Kidney (tissue), 14 donors: ENCODE results near the gene DRICH1. TPM values are rescaled to one million over a fixed set of nuclear protein-coding genes. Genes with fewer than 3 reads are reported as not detected.
"Not testable (repeated sequence)": the region's sequence is repeated elsewhere in the genome, so short reads cannot be mapped to it uniquely, and the experiment has no call there.

Source experiments
- DNase-seq, 5 donors: peaks; one replicate each; pipeline ENCODE4 v3.0.0-alpha.2; 2013 to 2020
- FAIRE-seq: peaks from 2 replicates; lab custom pipeline; 2012; peaks lifted over from hg19 to GRCh38; lab: Jason Lieb, UNC
- H3K27ac ChIP-seq, 2 donors: one replicate each; pipeline ENCODE4 v1.7.0; 2013; ENCODE audit warnings: low read depth in 2 of 2, low read length in 2 of 2, inconsistent platforms in 1 of 2
- H3K27me3 ChIP-seq: one replicate; pipeline ENCODE4 v1.7.1; 2013; ENCODE audit warnings: low read length, inconsistent platforms; ENCODE audit not compliant: control insufficient read depth, insufficient read depth
- H3K36me3 ChIP-seq, 3 donors: one replicate each; pipeline versions ENCODE4 v1.7.0 to v1.7.1; 2013; ENCODE audit warnings: low read length in 3 of 3, control low read depth in 1 of 3, inconsistent platforms in 1 of 3; ENCODE audit not compliant: insufficient read depth in 3 of 3, control insufficient read depth in 2 of 3
- H3K4me1 ChIP-seq, 3 donors: one replicate each; pipeline versions ENCODE4 v1.7.0 to v1.7.1; 2013; ENCODE audit warnings: low read length in 3 of 3, inconsistent platforms in 1 of 3, low read depth in 1 of 3; ENCODE audit not compliant: control insufficient read depth in 2 of 3, insufficient read depth in 2 of 3
- H3K4me3 ChIP-seq, 3 donors: one replicate each; pipeline versions ENCODE4 v1.7.0 to v1.8.1; 2013; ENCODE audit warnings: low read length in 3 of 3, control low read depth in 1 of 3, inconsistent platforms in 1 of 3
- H3K9ac ChIP-seq, 3 donors: one replicate each; pipeline versions ENCODE4 v1.7.0 to v1.7.1; 2013; ENCODE audit warnings: low read length in 3 of 3, control low read depth in 1 of 3, inconsistent platforms in 1 of 3
- H3K9me3 ChIP-seq, 3 donors: one replicate each; pipeline versions ENCODE4 v1.7.0 to v1.7.1; 2013; ENCODE audit warnings: low read length in 3 of 3, control low read depth in 1 of 3, inconsistent platforms in 1 of 3; ENCODE audit not compliant: control insufficient read depth in 2 of 3, insufficient read depth in 1 of 3
- intact Hi-C: fragments of 100-400 bp; cut with DNase I; formaldehyde crosslinking; loops from one replicate; pipeline ENCODE4 v1.11.1; 2022
- polyA plus RNA-seq: library from polyadenylated mRNA; stranded (reverse); fragments of 350-450 nt; fragmentation: Illumina TruSeq; extraction: RNeasy Lipid Tissue Mini Kit (QIAGEN cat#74804); gene quantifications from one replicate; pipeline ENCODE4 v1.2.3, GENCODE V29; 2014; ENCODE audit warnings: low read depth, low replicate concordance; ENCODE audit not compliant: insufficient read depth
- total RNA-seq: library from RNA; stranded (reverse); fragmentation: NEBNext Ultra II Directional; extraction: Animal tissue kit (Norgen Biotek cat#: 25700); gene quantifications from one replicate; pipeline ENCODE4 v1.2.1, GENCODE V29; 2021
- TF ChIP-seq, protein P1 (sequence below): IDR thresholded peaks from 3 replicates; pipeline ENCODE4 v1.5.1; 2012; ENCODE audit warnings: mild to moderate bottlenecking, moderate library complexity, borderline replicate concordance; ENCODE audit not compliant: insufficient read depth; ENCODE audit errors: extremely low read depth
- donor health status: control.
- donor health status: control.
- donor health status: control.
- donor health status: control.
- donor health status: control.
- donor health status: DM: yes; HTN: yes; CAD: no.
- donor health status: Normal renal cell carcinoma (clear cell type).

DRICH1 gene
- total and polyA plus RNA-seq, 2 donors from 2014 or later = 1.1 to 1.3 TPM

DNA sequence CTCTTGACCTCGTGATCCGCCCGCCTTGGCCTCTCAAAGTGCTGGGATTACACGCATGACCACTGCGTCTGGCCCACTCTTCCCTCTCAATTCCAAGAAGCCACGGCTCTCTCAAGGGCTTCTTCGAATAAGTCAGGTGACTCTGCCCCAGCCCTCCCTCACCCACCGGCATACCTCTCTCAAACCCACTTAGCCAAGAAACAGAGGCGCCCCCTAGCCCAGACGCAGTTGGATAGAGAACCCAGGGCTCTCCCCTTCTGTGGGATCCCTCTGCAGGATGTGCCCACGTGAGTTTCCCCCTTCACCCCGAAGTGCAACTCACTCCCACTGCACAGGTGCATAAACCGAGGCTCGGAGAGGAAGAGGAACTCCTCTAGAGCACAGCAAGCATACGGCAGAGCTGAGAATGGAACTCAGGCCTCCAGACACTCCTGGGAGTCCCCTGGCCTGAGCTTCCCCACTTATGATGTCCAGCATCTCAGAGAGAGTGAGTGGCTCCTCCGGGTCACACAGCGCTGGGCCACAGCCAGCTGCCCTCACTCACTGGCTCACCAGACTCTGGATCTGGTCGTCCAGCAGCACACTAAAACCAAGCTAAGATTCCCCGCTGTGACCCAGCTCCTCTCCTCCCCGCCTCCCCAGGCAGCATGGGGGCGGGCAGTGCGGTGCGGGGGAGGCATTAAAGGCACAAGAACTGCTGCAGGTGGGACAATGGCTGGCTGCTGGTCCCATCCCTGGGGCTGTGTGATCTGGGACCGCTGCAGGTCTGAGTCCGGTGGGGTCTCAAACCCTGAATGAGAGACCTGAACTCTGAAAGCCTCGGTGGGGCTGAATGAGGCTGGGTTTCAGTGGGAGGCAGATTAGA lies 41.9 kb upstream of the DRICH1 start:
- Histone ChIP-seq H3K36me3 (no peaks in the 10 kb centered on the region), H3K4me1 (peaks cover 0 to 21% (median 8%) of the 10 kb centered on the region in 3 donors), H3K27ac (peak overlapping the region; percentile 22 to 37), H3K4me3 (peak overlapping the region in 1 of 3 donors; percentile 22), H3K9ac (no peak overlapping the region), H3K27me3 (no peaks in the 10 kb centered on the region), H3K9me3 (no peaks in the 10 kb centered on the region)
- no peak for FAIRE-seq
- DNase-seq = peak in 3 of 5 donors; percentile 21 to 51 (median 39)
- intact Hi-C loops = no loop called here
- TF ChIP-seq, protein P1, sequence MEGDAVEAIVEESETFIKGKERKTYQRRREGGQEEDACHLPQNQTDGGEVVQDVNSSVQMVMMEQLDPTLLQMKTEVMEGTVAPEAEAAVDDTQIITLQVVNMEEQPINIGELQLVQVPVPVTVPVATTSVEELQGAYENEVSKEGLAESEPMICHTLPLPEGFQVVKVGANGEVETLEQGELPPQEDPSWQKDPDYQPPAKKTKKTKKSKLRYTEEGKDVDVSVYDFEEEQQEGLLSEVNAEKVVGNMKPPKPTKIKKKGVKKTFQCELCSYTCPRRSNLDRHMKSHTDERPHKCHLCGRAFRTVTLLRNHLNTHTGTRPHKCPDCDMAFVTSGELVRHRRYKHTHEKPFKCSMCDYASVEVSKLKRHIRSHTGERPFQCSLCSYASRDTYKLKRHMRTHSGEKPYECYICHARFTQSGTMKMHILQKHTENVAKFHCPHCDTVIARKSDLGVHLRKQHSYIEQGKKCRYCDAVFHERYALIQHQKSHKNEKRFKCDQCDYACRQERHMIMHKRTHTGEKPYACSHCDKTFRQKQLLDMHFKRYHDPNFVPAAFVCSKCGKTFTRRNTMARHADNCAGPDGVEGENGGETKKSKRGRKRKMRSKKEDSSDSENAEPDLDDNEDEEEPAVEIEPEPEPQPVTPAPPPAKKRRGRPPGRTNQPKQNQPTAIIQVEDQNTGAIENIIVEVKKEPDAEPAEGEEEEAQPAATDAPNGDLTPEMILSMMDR = no peak

DNA sequence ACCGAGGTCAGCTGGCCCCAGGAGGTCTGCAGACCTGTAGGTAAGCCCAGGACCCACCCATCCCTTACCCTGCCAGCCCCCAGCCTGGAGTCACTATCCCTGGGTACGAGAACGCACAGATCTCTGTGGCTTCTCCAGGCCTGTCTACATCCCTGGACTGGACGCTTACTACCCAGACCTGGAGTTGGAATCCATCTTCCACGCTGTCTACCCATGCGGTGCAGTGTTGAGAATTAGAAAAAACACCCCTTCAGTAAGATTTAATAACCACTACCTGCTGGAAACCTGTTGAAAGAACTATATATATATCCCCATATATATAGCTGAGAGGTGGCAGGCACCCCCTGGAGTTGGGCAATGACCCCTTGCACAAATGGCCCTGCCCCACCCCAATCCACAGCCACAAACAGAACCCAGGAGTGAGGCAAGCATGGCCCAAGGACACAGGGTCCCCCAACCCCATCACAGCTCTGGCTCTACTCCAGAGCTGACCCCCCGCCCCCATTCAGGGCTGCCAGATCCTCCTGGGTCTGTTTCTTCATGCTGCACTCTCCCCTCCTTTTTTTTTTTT lies 41.0 kb upstream of the DRICH1 start:
- Histone ChIP-seq H3K36me3 (no peaks in the 10 kb centered on the region), H3K27ac (no peak overlapping the region), H3K4me3 (no peak overlapping the region), H3K4me1 (peaks cover 0 to 21% (median 8%) of the 10 kb centered on the region in 3 donors), H3K9ac (no peak overlapping the region), H3K9me3 (no peaks in the 10 kb centered on the region), H3K27me3 (no peaks in the 10 kb centered on the region)
- TF ChIP-seq, protein P1 = no peak
- no peak for FAIRE-seq
- DNase-seq = peak in 1 of 5 donors; percentile 55
- intact Hi-C loops = no loop called here

DNA sequence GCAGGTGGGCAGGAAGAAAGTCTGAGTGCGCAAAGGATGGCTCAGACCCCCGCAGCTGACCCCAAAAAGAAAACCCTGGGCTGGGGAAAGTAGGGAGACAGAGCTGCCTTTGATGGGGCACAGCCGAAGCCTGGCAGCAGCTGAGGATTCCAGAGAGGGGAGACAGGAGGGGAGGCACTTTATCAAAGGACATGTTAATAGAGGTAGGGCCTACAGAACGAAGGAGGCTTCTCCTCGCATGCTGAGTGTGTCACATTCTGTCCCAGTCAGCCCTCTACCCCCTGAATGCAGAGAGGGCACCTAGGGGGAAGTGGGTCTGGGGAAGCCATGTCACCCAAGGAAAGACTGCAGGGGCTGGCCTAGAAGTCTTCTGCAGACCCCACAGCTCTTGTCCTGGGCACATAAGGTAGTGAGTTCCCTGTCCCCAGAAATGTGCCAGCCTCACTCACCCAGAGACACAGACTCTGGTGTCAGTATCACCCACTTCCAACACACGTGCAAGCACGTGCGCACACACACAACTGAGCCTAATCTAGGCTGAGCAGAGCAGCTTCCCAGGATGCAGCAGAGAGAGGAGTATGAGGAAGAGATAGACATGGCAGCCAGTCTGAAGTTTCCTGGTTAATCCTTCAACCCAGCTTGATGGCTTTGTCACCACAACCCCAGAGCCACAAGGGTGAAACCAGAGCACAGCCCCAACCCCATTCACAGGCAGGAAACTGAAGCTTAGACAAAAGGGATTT lies 40.4 kb upstream of the DRICH1 start:
- H3K4me3 ChIP-seq, intact Hi-C loops, H3K9me3 ChIP-seq, H3K27ac ChIP-seq, H3K9ac ChIP-seq, H3K27me3 ChIP-seq, FAIRE-seq, H3K36me3 ChIP-seq: not testable (repeated sequence)
- peak in 1 of 5 donors; percentile 28 for DNase-seq
- H3K4me1 ChIP-seq = peaks cover 0 to 21% (median 8%) of the 10 kb centered on the region in 3 donors

DNA sequence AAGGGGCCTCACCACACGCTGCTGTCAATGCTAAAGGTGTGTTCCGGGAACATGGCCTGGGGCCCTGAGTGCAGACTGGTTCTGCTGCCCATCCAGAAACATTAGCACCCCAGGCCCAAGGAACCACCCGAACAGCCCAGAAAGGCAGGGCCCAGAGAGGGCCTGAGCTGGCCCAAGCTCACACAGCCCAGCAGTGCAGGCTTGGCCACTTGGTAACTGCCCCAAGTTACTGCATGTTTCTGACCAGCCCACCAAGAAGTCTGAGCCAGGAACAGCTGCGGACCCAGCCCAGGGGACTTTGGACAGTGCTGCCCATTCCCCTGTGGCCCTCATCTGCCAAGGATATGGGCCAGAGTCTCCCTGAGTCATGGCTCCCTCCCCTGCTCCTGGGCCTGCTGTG lies 39.3 kb upstream of the DRICH1 start:
- H3K9ac ChIP-seq, H3K27ac ChIP-seq, FAIRE-seq, DNase-seq, H3K27me3 ChIP-seq, H3K4me3 ChIP-seq, H3K9me3 ChIP-seq, H3K36me3 ChIP-seq, intact Hi-C loops: not testable (repeated sequence)
- H3K4me1 ChIP-seq = peaks cover 0 to 19% (median 5%) of the 10 kb centered on the region in 3 donors
